Gastroesophageal sphincter (tissue), 3 donors: Measurements from ENCODE around the gene BMERB1.

Source experiments
- CTCF ChIP-seq, 4 experiments: fragments of 200-600 bp in 2 of 4; fragments of 450-650 bp in 2 of 4; sonication (generic) in 1 of 4; IDR thresholded peaks; one replicate each; pipeline ENCODE4 v1.5.1; 2017 to 2019; ENCODE audit warnings: antibody characterized with exemption in 4 of 4, mild to moderate bottlenecking in 2 of 4, moderate library complexity in 2 of 4
- POLR2A ChIP-seq, 2 donors: fragments of 450-650 bp; IDR thresholded peaks; one replicate each; pipeline ENCODE4 v1.6.1; 2017; ENCODE audit warnings: antibody characterized with exemption in 2 of 2, mild to moderate bottlenecking in 2 of 2, moderate library complexity in 1 of 2

GRCh38 chr16:15604460-15605440 is 170.4 kb downstream of the BMERB1 start:
- TF ChIP-seq CTCF (IDR thresholded peaks at IDR 0.05) (no peak), POLR2A (IDR thresholded peaks at IDR 0.05) (no peak)
